Activated CD4-positive, alpha-beta T cell treated with anti-CD3 and anti-CD28 coated beads, Interleukin-2, amount 10 ng/mL, durations not matched to agents 24 days and 14 days (primary cell): ENCODE measurements around the gene PCDHGB4. TPM values are rescaled to one million over a fixed set of nuclear protein-coding genes. Genes with fewer than 3 reads are reported as not detected.

Source experiments
- total RNA-seq: library from RNA; stranded (reverse); gene quantifications from 2 replicates; pipeline ENCODE4 v1.2.3, GENCODE V29; 2022

The PCDHGB4 gene
- total RNA-seq, 1 donor from 2014 or later: 0.21 TPM

Other genes starting within 250 kb of the PCDHGB4 start
- not detected in 2 replicates for gene PCDHB6, start 237.6 kb upstream of the PCDHGB4 start, total RNA-seq
- not detected in 2 replicates for gene PCDHB7, start 215.1 kb upstream of the PCDHGB4 start, total RNA-seq
- gene PCDHB8, start 209.9 kb upstream of the PCDHGB4 start, total RNA-seq: not detected in 2 replicates
- gene PCDHB16, start 205.3 kb upstream of the PCDHGB4 start, total RNA-seq: not detected in 2 replicates
- gene PCDHB9, start 200.5 kb upstream of the PCDHGB4 start, total RNA-seq: not detected in 2 replicates
- gene PCDHB10, start 195.3 kb upstream of the PCDHGB4 start, total RNA-seq: not detected in 2 replicates
- not detected in 2 replicates for gene PCDHB11, start 188.1 kb upstream of the PCDHGB4 start, total RNA-seq
- gene PCDHB12, start 179.0 kb upstream of the PCDHGB4 start, total RNA-seq: not detected in 2 replicates
- gene PCDHB13, start 173.8 kb upstream of the PCDHGB4 start, total RNA-seq: 0.05 TPM in 1 of 2 replicates, not detected in the other
- gene PCDHB14, start 164.4 kb upstream of the PCDHGB4 start, total RNA-seq: not detected in 2 replicates
- not detected in 2 replicates for gene PCDHB15, start 142.3 kb upstream of the PCDHGB4 start, total RNA-seq
- gene SLC25A2, start 83.6 kb upstream of the PCDHGB4 start, total RNA-seq: 0.14 and 0.23 TPM in 2 replicates
- 71.5 and 75.0 TPM in 2 replicates for gene TAF7, start 66.9 kb upstream of the PCDHGB4 start, total RNA-seq
- gene PCDHGA1, start 57.2 kb upstream of the PCDHGB4 start, total RNA-seq: 0.07 and 0.09 TPM in 2 replicates
- 0.07 and 0.12 TPM in 2 replicates for gene PCDHGA2, start 48.9 kb upstream of the PCDHGB4 start, total RNA-seq
- gene PCDHGA3, start 43.9 kb upstream of the PCDHGB4 start, total RNA-seq: 0.14 and 0.19 TPM in 2 replicates
- 0.14 and 0.19 TPM in 2 replicates for gene PCDHGB1, start 37.6 kb upstream of the PCDHGB4 start, total RNA-seq
- 0.33 and 0.37 TPM in 2 replicates for gene PCDHGA4, start 32.7 kb upstream of the PCDHGB4 start, total RNA-seq
- 0.63 and 0.97 TPM in 2 replicates for gene PCDHGB2, start 27.7 kb upstream of the PCDHGB4 start, total RNA-seq
- 0.19 and 0.51 TPM in 2 replicates for gene PCDHGA5, start 23.5 kb upstream of the PCDHGB4 start, total RNA-seq
- 0.40 and 0.49 TPM in 2 replicates for gene PCDHGB3, start 17.5 kb upstream of the PCDHGB4 start, total RNA-seq
- gene PCDHGA6, start 13.8 kb upstream of the PCDHGB4 start, total RNA-seq: 0.31 and 0.54 TPM in 2 replicates
- 0.05 and 0.23 TPM in 2 replicates for gene PCDHGA7, start 5.0 kb upstream of the PCDHGB4 start, total RNA-seq
- gene PCDHGA8, start 4.9 kb downstream of the PCDHGB4 start, total RNA-seq: 0.02 and 0.09 TPM in 2 replicates
- gene PCDHGB5, start 10.2 kb downstream of the PCDHGB4 start, total RNA-seq: 0.43 and 0.47 TPM in 2 replicates
- 0.33 and 0.44 TPM in 2 replicates for gene PCDHGA9, start 15.1 kb downstream of the PCDHGB4 start, total RNA-seq
- 0.09 and 0.14 TPM in 2 replicates for gene PCDHGB6, start 20.3 kb downstream of the PCDHGB4 start, total RNA-seq
- gene PCDHGA10, start 25.3 kb downstream of the PCDHGB4 start, total RNA-seq: 0.07 and 0.21 TPM in 2 replicates
- 0.12 and 0.17 TPM in 2 replicates for gene PCDHGB7, start 30.0 kb downstream of the PCDHGB4 start, total RNA-seq
- gene PCDHGA11, start 33.4 kb downstream of the PCDHGB4 start, total RNA-seq: 0.23 and 0.31 TPM in 2 replicates
- gene PCDHGA12, start 42.8 kb downstream of the PCDHGB4 start, total RNA-seq: 0.12 and 0.16 TPM in 2 replicates
- 0.24 and 0.58 TPM in 2 replicates for gene PCDHGC3, start 88.3 kb downstream of the PCDHGB4 start, total RNA-seq
- not detected in 2 replicates for gene PCDHGC4, start 97.3 kb downstream of the PCDHGB4 start, total RNA-seq
- gene PCDHGC5, start 101.4 kb downstream of the PCDHGB4 start, total RNA-seq: not detected in 2 replicates
- gene DIAPH1, start 231.3 kb downstream of the PCDHGB4 start, total RNA-seq: 225 and 232 TPM in 2 replicates
- gene HDAC3, start 249.2 kb downstream of the PCDHGB4 start, total RNA-seq: 88.1 and 92.3 TPM in 2 replicates
- 24.1 TPM in 2 replicates for gene RELL2, start 249.3 kb downstream of the PCDHGB4 start, total RNA-seq